ENCODE measurements around the gene ZDHHC14. TPM values are rescaled to one million over a fixed set of nuclear protein-coding genes. Genes with fewer than 3 reads are reported as not detected.
A peak's percentile ranks its signal among the peaks of the same experiment; 100 is the strongest.
"Not testable (repeated sequence)": the region's sequence is repeated elsewhere in the genome, so short reads cannot be mapped to it uniquely, and the experiment has no call there.

ZDHHC14 gene
- total RNA-seq, result 10 to 100 TPM in 1 of 4 donors, 1 to 10 TPM in 3; 7.3 to 14.4 (median 8.1) TPM

GRCh38 chr6:157380779-157381561, at the start of gene ZDHHC14:
ZDHHC14 (plus strand) TSS chr6:157381190.
- H3K36me3 ChIP-seq, result no peaks in the 10 kb centered on the region
- TF ChIP-seq POLR2A (IDR thresholded peaks at IDR 0.05) (peak; percentile 85 to 88), CTCF (IDR thresholded peaks at IDR 0.05) (no peak), POLR2AphosphoS5 (IDR thresholded peaks at IDR 0.05) (peak; percentile 52), EP300 (IDR thresholded peaks at IDR 0.05) (no peak)
- H3K9me3 ChIP-seq, result no peaks in the 10 kb centered on the region
- peaks cover 0 to 26% (median 9%) of the 10 kb centered on the region in 3 donors for H3K4me1 ChIP-seq
- peak; percentile 93 for ATAC-seq
- H3K27ac ChIP-seq, result peak within 1 kb of the TSS; percentile 86 to 95 (median 94)
- H3K4me3 ChIP-seq, result peak within 1 kb of the TSS; percentile 92 to 99
- H3K27me3 ChIP-seq, result no peaks in the 10 kb centered on the region
- WGBS, 2 donors (ENCODE audit: low coverage in 1 of 2), result no CpG with 5 or more reads among the region's 106 CpGs

GRCh38 chr6:157332813-157333212, 48.2 kb upstream of the ZDHHC14 start:
- Histone ChIP-seq H3K36me3 (no peaks in the 10 kb centered on the region), H3K4me3 (no peak overlapping the region), H3K4me1 (no peaks in the 10 kb centered on the region), H3K27ac (no peak overlapping the region), H3K9me3 (no peaks in the 10 kb centered on the region), H3K27me3 (peaks cover 27% of the 10 kb centered on the region)
- TF ChIP-seq CTCF (IDR thresholded peaks at IDR 0.05) (no peak), POLR2AphosphoS5 (IDR thresholded peaks at IDR 0.05) (no peak), EP300 (IDR thresholded peaks at IDR 0.05) (no peak), POLR2A (IDR thresholded peaks at IDR 0.05) (no peak)
- ATAC-seq, result no peak
- WGBS, 2 donors (ENCODE audit: low coverage in 1 of 2), result 80 to 90% methylated on average over 6 of the region's 7 CpGs

- Histone ChIP-seq H3K9me3 (no peaks in the 10 kb centered on the region), H3K4me3 (no peak overlapping the region), H3K27me3 (peaks cover 31% of the 10 kb centered on the region), H3K36me3 (no peaks in the 10 kb centered on the region), H3K27ac (no peak overlapping the region), H3K4me1 (no peaks in the 10 kb centered on the region)
- 71 to 85% methylated on average over 4 of the region's 4 CpGs for WGBS, 2 donors (ENCODE audit: low coverage in 1 of 2)
- ATAC-seq, result no peak
- TF ChIP-seq CTCF (IDR thresholded peaks at IDR 0.05), result no peak
- no peak for TF ChIP-seq POLR2A (IDR thresholded peaks at IDR 0.05)
These were observed 47.5 kb upstream of the ZDHHC14 start for GRCh38 chr6:157333537-157333936.

DNA sequence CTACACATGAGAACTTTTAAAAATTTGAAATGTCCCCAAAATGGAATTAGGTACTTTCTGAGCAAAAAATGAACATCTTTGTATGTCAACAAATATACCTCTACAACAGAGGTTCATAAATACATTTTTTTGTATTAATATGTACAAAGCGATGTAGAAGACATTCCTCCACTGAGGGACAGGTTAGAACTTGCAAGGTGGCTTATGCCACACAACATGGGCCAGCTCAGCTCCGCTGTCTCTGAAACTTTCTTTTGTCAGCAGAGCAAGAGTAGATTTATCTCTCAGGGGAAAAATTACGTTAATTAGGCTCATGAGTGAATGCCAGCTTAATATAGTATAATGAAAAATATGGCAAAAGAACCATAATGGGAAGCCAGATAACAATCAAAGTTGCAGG, 47.0 kb upstream of the ZDHHC14 start:
- Histone ChIP-seq H3K9me3 (no peaks in the 10 kb centered on the region), H3K4me3 (no peak overlapping the region), H3K4me1 (no peaks in the 10 kb centered on the region), H3K36me3 (no peaks in the 10 kb centered on the region), H3K27ac (no peak overlapping the region), H3K27me3 (peaks cover 35% of the 10 kb centered on the region)
- ATAC-seq, result no peak
- 87 to 93% methylated on average over 2 to 3 of the region's 3 CpGs for WGBS, 2 donors (ENCODE audit: low coverage in 1 of 2)
- TF ChIP-seq EP300 (IDR thresholded peaks at IDR 0.05), result no peak
- TF ChIP-seq POLR2A (IDR thresholded peaks at IDR 0.05), result no peak
- no peak for TF ChIP-seq CTCF (IDR thresholded peaks at IDR 0.05)
- no peak for TF ChIP-seq POLR2AphosphoS5 (IDR thresholded peaks at IDR 0.05)

DNA sequence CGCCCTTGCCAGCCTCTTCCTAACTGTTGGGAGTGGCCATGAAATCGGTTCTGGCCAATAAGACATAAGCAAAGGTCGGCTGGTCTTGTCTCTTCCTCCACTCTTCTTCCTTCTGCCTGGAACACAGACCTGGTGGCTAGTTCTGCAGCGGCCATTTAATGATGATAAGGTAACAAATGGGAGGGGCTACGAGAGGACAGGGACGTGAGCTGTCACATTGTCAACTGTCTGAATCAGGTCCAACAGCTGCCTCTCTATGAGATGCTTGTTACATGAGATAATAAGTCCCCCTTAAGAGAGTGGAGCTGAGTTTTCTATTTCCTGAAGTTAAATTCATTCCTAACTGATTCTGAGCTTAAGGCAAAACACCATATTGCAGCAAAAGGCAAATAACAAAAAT, 45.2 kb upstream of the ZDHHC14 start:
- no peaks in the 10 kb centered on the region for H3K36me3 ChIP-seq
- 40 to 50% methylated on average over 5 to 6 of the region's 6 CpGs for WGBS, 2 donors (ENCODE audit: low coverage in 1 of 2)
- no peak overlapping the region for H3K4me3 ChIP-seq
- H3K27ac ChIP-seq, result no peak overlapping the region
- no peak for ATAC-seq
- no peaks in the 10 kb centered on the region for H3K9me3 ChIP-seq
- no peaks in the 10 kb centered on the region for H3K4me1 ChIP-seq
- no peak for TF ChIP-seq CTCF (IDR thresholded peaks at IDR 0.05)
- TF ChIP-seq EP300 (IDR thresholded peaks at IDR 0.05), result no peak
- TF ChIP-seq POLR2AphosphoS5 (IDR thresholded peaks at IDR 0.05), result no peak
- no peak for TF ChIP-seq POLR2A (IDR thresholded peaks at IDR 0.05)
- H3K27me3 ChIP-seq, result peaks cover 43% of the 10 kb centered on the region

GRCh38 chr6:157337276-157337675, 43.7 kb upstream of the ZDHHC14 start:
- H3K4me1 ChIP-seq, H3K4me3 ChIP-seq, H3K36me3 ChIP-seq, ATAC-seq, H3K9me3 ChIP-seq, H3K27ac ChIP-seq: not testable (repeated sequence)
- peaks cover 39% of the 10 kb centered on the region for H3K27me3 ChIP-seq
- WGBS, 2 donors (ENCODE audit: low coverage in 1 of 2), result 24 to 81% methylated on average over 1 to 3 of the region's 3 CpGs
